Testis (tissue), 2 donors: ENCODE data around the gene CTNNA2.

Experiments
- CTCF ChIP-seq, 3 experiments: fragments of 450-650 bp in 2 of 3; fragments of 200-600 bp in 1 of 3; sonication (generic) in 1 of 3; IDR thresholded peaks; one replicate each; pipeline ENCODE4 v1.5.1; 2016 to 2019; ENCODE audit warnings: antibody characterized with exemption in 3 of 3, mild to moderate bottlenecking in 2 of 3, moderate library complexity in 1 of 3
- POLR2A ChIP-seq: fragments of 450-650 bp; IDR thresholded peaks from one replicate; pipeline ENCODE4 v1.6.1; 2017; ENCODE audit warnings: antibody characterized with exemption, mild to moderate bottlenecking, moderate library complexity

- TF ChIP-seq CTCF (IDR thresholded peaks at IDR 0.05) (peak in 2 of 3 experiments; percentile 52 to 63), POLR2A (no peak)
Observed at GRCh38 chr2:79860228-79861058, 347.6 kb downstream of the CTNNA2 start.
